Hippocampal formation (tissue), 2 donors: ENCODE results near the gene GNG2.
"Not testable (repeated sequence)": the region's sequence is repeated elsewhere in the genome, so short reads cannot be mapped to it uniquely, and the experiment has no call there.

ENCODE experiments used
- DNase-seq, 2 donors: peaks; one replicate each; lab custom pipeline; 2025; lab: John Stamatoyannopoulos, UW

Gene GNG2

GRCh38 chr14:51894250-51894649 is 33.8 kb downstream of the GNG2 start:
- DNase-seq = no peak

- DNase-seq = no peak
Observed at GRCh38 chr14:51895375-51895774, 35.0 kb downstream of the GNG2 start.

DNA sequence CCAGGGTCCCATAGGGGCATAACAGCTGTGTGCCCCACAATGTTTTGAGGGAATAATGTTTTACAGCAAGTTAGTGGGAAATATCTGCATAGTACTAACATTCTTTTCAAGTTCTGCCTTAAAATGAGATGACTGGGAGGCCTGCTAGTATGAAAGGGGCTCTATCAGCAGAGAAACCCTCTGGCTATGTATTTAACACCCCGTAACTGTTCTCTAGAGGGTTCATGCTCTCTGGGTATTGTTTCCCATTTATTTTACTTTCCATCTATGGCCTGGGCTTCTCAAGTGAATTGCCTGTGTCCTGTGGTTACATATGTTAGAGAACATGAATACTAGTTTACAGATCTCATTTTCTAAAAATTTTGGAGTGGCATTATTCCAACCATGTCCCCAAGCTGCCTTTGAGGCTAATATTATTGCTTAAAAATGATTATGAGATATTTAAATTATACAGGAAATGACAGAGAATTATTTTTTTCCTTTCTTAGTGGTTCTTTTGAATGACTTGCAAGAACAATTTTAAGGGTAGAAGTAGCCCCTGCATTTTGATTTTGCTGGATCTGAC is 37.5 kb downstream of the GNG2 start:
- no peak for DNase-seq

DNA sequence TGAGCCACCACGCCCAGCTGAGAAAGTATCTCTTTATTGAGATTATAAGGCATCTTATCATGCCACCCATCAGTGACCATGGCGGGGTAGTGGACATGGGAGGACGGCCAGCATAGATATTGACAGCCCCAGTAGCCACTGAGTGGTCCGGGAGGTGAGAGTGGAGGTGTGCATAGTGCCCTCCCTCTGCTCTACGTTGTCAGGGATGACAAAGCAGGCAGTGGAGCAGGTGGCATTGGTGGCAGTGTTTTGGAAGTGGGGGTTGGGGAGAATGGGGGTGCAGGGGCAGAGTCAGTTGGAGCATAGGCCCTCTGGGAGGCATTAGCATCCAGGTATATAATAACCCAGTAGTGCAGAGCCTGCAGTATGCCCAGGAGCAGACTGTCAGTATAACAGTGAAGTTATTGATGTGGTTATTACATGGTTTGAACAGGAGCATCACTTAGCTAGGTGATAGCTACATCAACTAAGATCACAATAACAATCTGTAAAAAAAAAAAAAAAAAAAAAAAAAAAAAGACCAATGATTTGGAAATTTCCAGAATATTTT is 41.1 kb downstream of the GNG2 start:
- DNase-seq = no peak

GRCh38 chr14:51905656-51906121 is 45.3 kb downstream of the GNG2 start:
- not testable (repeated sequence) for DNase-seq

GRCh38 chr14:51908086-51908485 is 47.7 kb downstream of the GNG2 start:
- DNase-seq = no peak

GRCh38 chr14:51912112-51912786 is 51.8 kb downstream of the GNG2 start:
- DNase-seq = no peak

- no peak for DNase-seq
Observed at GRCh38 chr14:51914310-51914709, 53.9 kb downstream of the GNG2 start.

- no peak for DNase-seq
Observed at GRCh38 chr14:51917193-51917592, 56.8 kb downstream of the GNG2 start.

GRCh38 chr14:51921026-51921425 is 60.6 kb downstream of the GNG2 start:
- no peak for DNase-seq

DNA sequence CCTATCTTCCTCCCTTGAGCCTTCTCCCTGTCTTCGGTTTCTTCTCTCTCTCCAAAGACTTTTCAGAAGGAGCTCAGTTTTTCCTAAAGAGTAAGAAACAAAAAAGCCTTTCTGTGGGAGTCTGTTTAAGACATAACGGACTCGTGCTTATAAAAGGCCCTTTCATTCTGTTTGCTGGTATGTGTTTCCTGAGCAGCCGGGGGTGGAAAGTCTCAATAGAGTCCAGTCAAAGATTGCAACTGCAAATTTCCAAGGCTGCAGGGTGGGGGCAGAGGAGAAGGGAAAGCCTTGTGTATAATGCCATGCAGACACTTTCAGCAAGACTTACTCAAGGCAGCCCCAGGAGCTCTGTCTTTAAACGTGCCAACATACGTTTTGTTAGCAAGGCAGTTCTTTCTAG is 62.2 kb downstream of the GNG2 start:
- peak; percentile 3 to 41 for DNase-seq

DNA sequence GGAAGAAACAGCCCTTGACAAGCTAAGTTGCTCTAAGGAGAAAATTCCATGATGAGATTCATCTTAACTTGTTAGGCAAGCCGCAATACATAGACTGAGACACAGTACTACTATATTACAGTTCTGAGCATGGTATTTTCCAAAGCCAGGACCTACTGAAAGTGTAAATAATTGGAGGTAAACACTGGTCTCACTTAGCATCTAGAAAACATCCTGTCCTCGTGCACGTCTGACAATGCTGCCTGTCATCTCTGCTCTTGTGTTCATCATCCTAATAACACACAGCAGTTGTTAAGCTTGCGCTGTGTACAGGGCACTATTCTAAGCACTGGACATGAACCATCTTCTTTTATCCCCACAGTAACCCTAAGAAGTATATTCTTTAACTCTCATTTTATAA is 64.2 kb downstream of the GNG2 start:
- DNase-seq = no peak

DNA sequence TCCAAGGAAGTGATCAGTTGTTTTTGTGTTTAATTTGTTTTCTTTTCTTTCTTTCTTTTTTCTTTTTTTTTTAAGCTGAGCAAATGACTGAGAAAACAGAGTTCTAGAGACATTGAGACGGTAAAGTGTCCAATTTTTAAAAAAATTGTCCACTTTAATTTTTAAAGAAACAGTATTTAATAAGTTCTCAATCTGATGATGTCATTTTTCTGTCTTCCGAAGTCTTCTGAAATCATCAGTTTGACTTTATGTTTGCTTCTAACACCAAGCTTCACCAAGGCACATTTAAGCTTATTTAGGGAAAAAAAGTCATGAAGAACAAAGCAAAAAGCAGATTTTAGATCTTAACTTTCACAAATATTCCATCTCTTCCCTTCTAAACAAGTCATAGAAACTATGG is 65.6 kb downstream of the GNG2 start:
- DNase-seq = no peak

- no peak for DNase-seq
Observed at GRCh38 chr14:51926449-51926848, 66.0 kb downstream of the GNG2 start.

DNA sequence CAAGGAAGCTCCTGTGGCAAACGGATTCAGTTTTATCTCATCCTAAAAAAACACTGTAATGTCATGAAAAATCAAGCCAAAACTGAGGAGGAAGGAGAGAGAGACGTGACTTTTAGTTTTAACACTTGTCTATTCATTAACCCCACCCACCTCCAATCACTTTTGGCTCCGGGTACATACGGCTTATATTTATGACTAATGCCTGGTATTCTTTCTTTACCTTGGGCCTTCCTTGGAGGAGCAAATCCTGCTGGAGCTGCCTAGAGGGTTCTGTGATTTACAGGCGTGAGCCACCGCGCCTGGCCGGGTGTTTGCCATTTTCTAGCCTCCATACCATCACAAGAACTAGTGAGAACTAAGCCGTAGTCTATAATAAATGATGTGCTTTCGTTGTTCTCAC is 68.2 kb downstream of the GNG2 start:
- no peak for DNase-seq

GRCh38 chr14:51929166-51929565 is 68.8 kb downstream of the GNG2 start:
- DNase-seq = peak in 1 of 2 donors; percentile 6

DNA sequence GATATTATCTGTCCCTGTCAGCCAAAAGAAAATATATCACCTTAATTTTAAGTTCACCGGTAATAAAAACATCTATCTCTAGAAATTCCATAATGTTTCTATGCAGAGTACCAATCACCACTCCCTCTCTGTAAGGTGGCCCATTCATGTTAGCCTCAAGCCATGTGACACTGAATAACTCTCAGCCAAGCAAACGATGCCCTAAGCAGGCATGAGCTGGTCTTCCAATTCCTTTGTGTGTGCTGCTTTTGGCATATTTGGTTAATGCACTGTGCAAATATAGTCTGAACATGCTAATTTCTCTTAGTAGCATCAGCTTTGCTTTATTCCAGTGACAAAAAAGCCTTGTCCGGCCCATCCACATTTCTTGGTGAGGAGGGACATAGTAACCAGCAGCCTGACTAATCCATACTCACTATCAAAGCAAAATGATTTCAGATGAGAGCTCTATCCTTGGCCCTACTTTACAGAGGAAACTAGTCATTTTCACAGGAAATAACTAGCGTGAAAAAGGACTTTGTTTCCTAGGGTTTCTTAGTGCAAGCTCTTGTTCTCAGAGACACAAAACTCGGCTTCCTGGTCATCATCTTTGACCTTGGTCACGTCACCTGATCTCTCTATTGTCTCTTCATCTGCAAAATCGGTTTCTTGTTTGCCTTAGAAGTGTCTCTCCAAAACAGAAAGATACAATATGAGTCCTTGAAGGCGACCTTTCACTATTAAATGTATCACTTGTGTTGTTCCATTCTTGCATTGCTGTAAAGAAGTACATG is 69.7 kb downstream of the GNG2 start:
- no peak for DNase-seq

DNA sequence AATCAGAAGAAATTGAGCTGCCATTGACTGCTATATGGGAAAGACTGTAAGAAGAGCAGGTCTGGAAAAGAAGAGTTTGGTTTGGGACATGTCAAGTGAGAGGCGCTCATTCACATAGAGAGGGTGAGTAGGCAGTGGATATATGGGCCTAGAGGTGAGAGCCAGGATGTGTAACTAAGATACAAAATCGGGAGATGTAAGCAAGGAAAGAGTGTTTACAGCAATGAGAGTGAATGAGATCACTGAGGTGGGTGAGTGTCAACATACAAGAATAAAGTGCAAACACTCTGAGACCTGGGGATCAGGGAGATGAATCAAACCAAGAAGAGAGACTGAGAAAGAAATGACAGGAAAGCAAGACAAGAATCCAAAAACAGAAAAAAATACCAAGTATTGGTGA is 70.9 kb downstream of the GNG2 start:
- DNase-seq = no peak

GRCh38 chr14:51933191-51933590 is 72.8 kb downstream of the GNG2 start:
- no peak for DNase-seq

GRCh38 chr14:51938137-51938536 is 77.7 kb downstream of the GNG2 start:
- DNase-seq = no peak

DNA sequence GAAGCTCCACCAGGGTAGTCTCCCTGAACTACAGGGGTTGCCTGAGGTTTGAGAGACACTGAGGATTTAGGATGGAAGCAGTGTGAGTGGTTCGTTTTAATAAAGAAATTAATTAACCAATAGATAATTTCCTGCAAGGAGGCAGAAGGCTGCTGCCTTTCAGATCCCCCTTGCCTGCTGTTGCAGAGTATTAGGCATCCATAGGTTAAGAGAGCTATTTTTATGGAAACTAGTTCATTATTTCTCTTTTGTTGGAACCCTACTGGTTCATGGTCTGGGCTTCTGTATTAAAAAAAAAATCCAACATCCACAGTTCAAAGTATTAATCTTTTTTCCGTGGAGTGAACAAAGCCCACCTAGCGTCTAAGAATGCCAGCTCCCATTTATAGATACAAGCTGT is 78.4 kb downstream of the GNG2 start:
- DNase-seq = no peak

GRCh38 chr14:51939226-51939625 is 78.8 kb downstream of the GNG2 start:
- no peak for DNase-seq

DNA sequence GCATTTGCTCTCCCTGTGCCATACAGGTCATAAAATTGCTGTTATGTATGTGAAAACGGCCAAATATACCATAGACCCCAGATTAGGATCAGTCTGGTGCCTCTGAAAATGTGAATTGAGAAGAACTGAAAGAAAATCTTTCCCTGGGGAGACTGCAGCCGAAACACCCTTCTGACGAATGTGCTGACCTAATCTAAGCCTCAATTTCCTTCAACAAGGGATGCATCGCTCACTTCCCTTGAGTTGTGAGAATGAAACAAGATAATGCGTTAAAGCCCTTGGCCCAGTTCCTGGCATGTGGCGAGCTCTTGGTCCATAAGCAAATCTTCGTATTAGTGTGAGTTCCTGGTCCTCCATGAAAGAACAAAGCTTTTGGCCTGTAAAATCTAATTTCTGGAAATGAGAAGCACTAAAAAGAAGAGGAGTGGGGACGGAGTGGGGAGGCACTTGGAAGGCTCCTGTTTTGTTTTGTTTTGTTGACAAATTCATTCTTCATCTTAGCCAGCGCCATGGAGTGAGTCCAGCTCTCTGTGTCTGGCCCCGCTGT is 79.4 kb downstream of the GNG2 start:
- no peak for DNase-seq
